SK-N-SH (cell line): Measurements from ENCODE around the gene HS2ST1. TPM values are rescaled to one million over a fixed set of nuclear protein-coding genes. Genes with fewer than 3 reads are reported as not detected.

Source experiments
- CTCF ChIA-PET: fragments of 300-600, 350-600 bp; formaldehyde crosslinking; extraction: SDS; loops from one replicate; lab custom pipeline; 2021; lab: Yijun Ruan, JAX
- POLR2A ChIA-PET: fragments of 350-600 bp; sonication (Branson Sonifier 250); formaldehyde crosslinking; extraction: SDS; loops from one replicate; lab custom pipeline; 2020; ENCODE audit warnings: antibody characterized with exemption, inconsistent platforms; lab: Yijun Ruan, JAX
- DNase-seq: peaks from one replicate; pipeline ENCODE4 v3.0.0; 2012
- H2AFZ ChIP-seq: fragments of 200-600 bp; sonication (generic); 2 replicates; pipeline ENCODE4 v1.8.1; 2016; ENCODE audit warnings: antibody characterized with exemption, mild to moderate bottlenecking, low read depth
- H3F3A ChIP-seq: fragments of 200-600 bp; sonication (generic); replicated peaks from 2 replicates; pipeline ENCODE3; 2016; ENCODE audit warnings: antibody characterized with exemption, mild to moderate bottlenecking; ENCODE audit not compliant: insufficient read depth
- H3K27ac ChIP-seq, 2 experiments: fragments of 200-500 bp in 1 of 2; fragments of 200-600 bp in 1 of 2; sonication (Bioruptor generic) in 1 of 2; sonication (generic), shearing (Covaris generic) in 1 of 2; 2 replicates each; pipeline versions ENCODE4 v1.5.1 to v1.6.1; 2014 to 2016; ENCODE audit warnings: low read depth in 2 of 2, inconsistent platforms in 1 of 2, low read length in 1 of 2, mild to moderate bottlenecking in 1 of 2, mixed read lengths in 1 of 2
- H3K27me3 ChIP-seq: fragments of 200-600 bp; sonication (generic), shearing (Covaris generic); 2 replicates; pipeline ENCODE4 v1.6.1; 2016; ENCODE audit warnings: mixed run types; ENCODE audit not compliant: insufficient read depth
- H3K36me3 ChIP-seq, 2 experiments: fragments of 200-500 bp in 1 of 2; fragments of 200-600 bp in 1 of 2; sonication (Bioruptor generic) in 1 of 2; sonication (generic) in 1 of 2; replicated peaks in 1 of 2; 2 replicates each; pipeline versions ENCODE3 to v1.5.1; 2014 to 2016; ENCODE audit warnings: low read length in 1 of 2, mild to moderate bottlenecking in 1 of 2; ENCODE audit not compliant: insufficient read depth in 2 of 2, control insufficient read depth in 1 of 2
- H3K4me1 ChIP-seq, 2 experiments: fragments of 200-500 bp in 1 of 2; fragments of 200-600 bp in 1 of 2; sonication (Bioruptor generic) in 1 of 2; sonication (generic), shearing (Covaris generic) in 1 of 2; 2 replicates each; pipeline versions ENCODE4 v1.5.1 to v1.6.1; 2014 to 2016; ENCODE audit warnings: low read depth in 1 of 2, low read length in 1 of 2, mixed run types in 1 of 2; ENCODE audit not compliant: insufficient read depth in 2 of 2, control insufficient read depth in 1 of 2
- H3K4me2 ChIP-seq: fragments of 200-600 bp; sonication (generic), shearing (Covaris generic); 2 replicates; pipeline ENCODE4 v1.6.1; 2017; ENCODE audit warnings: mixed run types
- H3K4me3 ChIP-seq, 2 experiments: fragments of 200-500 bp in 1 of 2; fragments of 200-600 bp in 1 of 2; sonication (Bioruptor generic) in 1 of 2; sonication (generic), shearing (Covaris generic) in 1 of 2; 2 replicates each; pipeline versions ENCODE4 v1.5.1 to v1.8.1; 2014 to 2016; ENCODE audit warnings: low read depth in 2 of 2, inconsistent platforms in 1 of 2, low read length in 1 of 2, mild to moderate bottlenecking in 1 of 2, mixed read lengths in 1 of 2, moderate library complexity in 1 of 2
- H3K79me2 ChIP-seq: fragments of 200-600 bp; sonication (generic); 2 replicates; pipeline ENCODE4 v1.8.1; 2017; ENCODE audit warnings: mild to moderate bottlenecking; ENCODE audit not compliant: insufficient read depth
- H3K9ac ChIP-seq: fragments of 200-600 bp; sonication (generic); 2 replicates; pipeline ENCODE4 v1.6.1; 2017; ENCODE audit warnings: mixed run types
- H3K9me2 ChIP-seq: fragments of 200-600 bp; sonication (generic); 2 replicates; pipeline ENCODE4 v1.6.1; 2017; ENCODE audit warnings: mixed run types
- H3K9me3 ChIP-seq: fragments of 200-600 bp; sonication (generic); 2 replicates; pipeline ENCODE4 v1.6.1; 2017; ENCODE audit warnings: mixed run types, mild to moderate bottlenecking, moderate library complexity
- H4K20me1 ChIP-seq: fragments of 200-600 bp; sonication (generic); 2 replicates; pipeline ENCODE4 v1.6.1; 2017; ENCODE audit warnings: mild to moderate bottlenecking, mixed run types; ENCODE audit not compliant: insufficient read depth
- CHD2 ChIP-seq: fragments of 150-350 bp; IDR thresholded peaks from 2 replicates; pipeline ENCODE4 v1.6.1; 2018; ENCODE audit warnings: low read length; ENCODE audit not compliant: partially characterized antibody
- ELF1 ChIP-seq: IDR thresholded peaks from 2 replicates; pipeline ENCODE4 v1.4.0; 2012
- EP300 ChIP-seq, 2 experiments: IDR thresholded peaks; 2 replicates each; pipeline versions ENCODE4 v1.4.0 to v1.6.1; 2012; ENCODE audit warnings: borderline replicate concordance in 1 of 2, low read depth in 1 of 2, low read length in 1 of 2
- EZH2phosphoT487 ChIP-seq: fragments of 200-600 bp; sonication (generic); IDR thresholded peaks from 2 replicates; pipeline ENCODE4 v1.6.1; 2017; ENCODE audit warnings: low read depth, mixed run types, mild to moderate bottlenecking, antibody characterized with exemption, moderate library complexity, borderline replicate concordance
- FOSL2 ChIP-seq: IDR thresholded peaks from 2 replicates; pipeline ENCODE4 v1.4.0; 2012; ENCODE audit warnings: low read depth, mild to moderate bottlenecking, moderate library complexity, borderline replicate concordance
- GATA2 ChIP-seq: sonication (generic); formaldehyde crosslinking; IDR thresholded peaks from 2 replicates; pipeline ENCODE4 v1.5.0; 2020; ENCODE audit warnings: mild to moderate bottlenecking, missing genetic modification reagents
- MXI1 ChIP-seq: IDR thresholded peaks from 2 replicates; pipeline ENCODE4 v1.6.1; 2012; ENCODE audit warnings: mild to moderate bottlenecking, low read depth, low read length, improper control_type of control experiment
- NFIC ChIP-seq: IDR thresholded peaks from 2 replicates; pipeline ENCODE4 v1.4.0; 2012; ENCODE audit warnings: borderline replicate concordance
- NRF1 ChIP-seq: IDR thresholded peaks from 2 replicates; pipeline ENCODE4 v1.6.1; 2012; ENCODE audit warnings: low read depth, mild to moderate bottlenecking, low read length
- POLR2AphosphoS5 ChIP-seq: IDR thresholded peaks from 2 replicates; pipeline ENCODE4 v1.6.1; 2012; ENCODE audit warnings: low read depth, low read length
- RAD21 ChIP-seq: IDR thresholded peaks from 2 replicates; pipeline ENCODE4 v1.6.1; 2012; ENCODE audit warnings: mild to moderate bottlenecking, low read length
- RCOR1 ChIP-seq: fragments of 150-350 bp; IDR thresholded peaks from 2 replicates; pipeline ENCODE4 v1.6.1; 2017; ENCODE audit warnings: antibody characterized with exemption, low read length
- REST ChIP-seq: IDR thresholded peaks from 2 replicates; pipeline ENCODE4 v1.6.1; 2012; ENCODE audit warnings: mild to moderate bottlenecking, low read depth, low read length, moderate library complexity
- TAF1 ChIP-seq: IDR thresholded peaks from 2 replicates; pipeline ENCODE4 v1.6.1; 2012; ENCODE audit warnings: low read depth, mild to moderate bottlenecking, low read length, moderate library complexity, borderline replicate concordance
- TEAD4 ChIP-seq: IDR thresholded peaks from 2 replicates; pipeline ENCODE4 v1.4.0; 2012; ENCODE audit warnings: mild to moderate bottlenecking, borderline replicate concordance; ENCODE audit not compliant: insufficient read depth
- USF1 ChIP-seq: IDR thresholded peaks from 2 replicates; pipeline ENCODE4 v1.4.0; 2012; ENCODE audit warnings: low read depth, borderline replicate concordance
- WGBS: methylation state at CpG from one replicate; pipeline ENCODE4 v1.1.6; 2017; ENCODE audit warnings: low lambda C conversion rate; 5-methylcytosine and 5-hydroxymethylcytosine counted together
- polyA plus RNA-seq, 3 experiments: library from polyadenylated mRNA; depleted of rRNA; stranded (reverse); fragments of >200 nt; gene quantifications; 2 replicates each; pipeline ENCODE4 v1.2.3, GENCODE V29; 2012
- TF ChIP-seq, protein P1 (sequence below): IDR thresholded peaks from 2 replicates; pipeline ENCODE4 v1.4.0; 2012; ENCODE audit warnings: low read depth, borderline replicate concordance
- TF ChIP-seq, protein P2 (sequence below): fragments of 150-350 bp; IDR thresholded peaks from 2 replicates; pipeline ENCODE4 v1.6.1; 2017; ENCODE audit warnings: antibody characterized with exemption, low read length, low read depth, borderline replicate concordance
- TF ChIP-seq, protein P3 (sequence below): fragments of 150-350 bp; IDR thresholded peaks from 2 replicates; pipeline ENCODE4 v1.6.1; 2016; ENCODE audit warnings: mild to moderate bottlenecking, low read depth, low read length

The HS2ST1 gene
- polyA plus RNA-seq, 1 of the 3 experiments (the other 2 are of a cell fraction), result 16.6 TPM

DNA sequence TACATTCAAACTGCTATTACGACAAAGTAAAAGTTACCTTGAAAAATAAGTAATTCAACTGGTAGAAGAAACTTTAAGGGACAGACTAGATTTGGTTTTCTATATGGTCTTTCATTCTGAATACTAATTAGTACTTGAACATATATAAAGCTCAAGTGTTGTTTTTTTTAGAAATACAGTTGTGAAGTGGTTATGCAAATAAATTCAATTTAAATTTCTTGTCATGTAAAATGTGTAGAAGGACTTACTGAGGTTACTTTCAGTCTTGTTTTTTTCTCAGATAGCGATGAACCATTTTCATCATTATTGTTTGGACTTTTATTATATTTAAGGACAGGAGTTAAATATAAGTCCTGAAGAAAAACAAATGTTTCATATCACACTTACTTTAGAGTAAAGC is 24.4 kb downstream of the HS2ST1 start:
- TF ChIP-seq TEAD4 (no peak), GATA2 (no peak), EP300 (IDR thresholded peaks at IDR 0.05; ENCODE audit: borderline replicate concordance in 1 of 2, low read depth in 1 of 2, low read length in 1 of 2) (no peak)
- TF ChIP-seq, protein P1, sequence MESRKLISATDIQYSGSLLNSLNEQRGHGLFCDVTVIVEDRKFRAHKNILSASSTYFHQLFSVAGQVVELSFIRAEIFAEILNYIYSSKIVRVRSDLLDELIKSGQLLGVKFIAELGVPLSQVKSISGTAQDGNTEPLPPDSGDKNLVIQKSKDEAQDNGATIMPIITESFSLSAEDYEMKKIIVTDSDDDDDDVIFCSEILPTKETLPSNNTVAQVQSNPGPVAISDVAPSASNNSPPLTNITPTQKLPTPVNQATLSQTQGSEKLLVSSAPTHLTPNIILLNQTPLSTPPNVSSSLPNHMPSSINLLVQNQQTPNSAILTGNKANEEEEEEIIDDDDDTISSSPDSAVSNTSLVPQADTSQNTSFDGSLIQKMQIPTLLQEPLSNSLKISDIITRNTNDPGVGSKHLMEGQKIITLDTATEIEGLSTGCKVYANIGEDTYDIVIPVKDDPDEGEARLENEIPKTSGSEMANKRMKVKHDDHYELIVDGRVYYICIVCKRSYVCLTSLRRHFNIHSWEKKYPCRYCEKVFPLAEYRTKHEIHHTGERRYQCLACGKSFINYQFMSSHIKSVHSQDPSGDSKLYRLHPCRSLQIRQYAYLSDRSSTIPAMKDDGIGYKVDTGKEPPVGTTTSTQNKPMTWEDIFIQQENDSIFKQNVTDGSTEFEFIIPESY, result no peak
- TF ChIP-seq, protein P2, sequence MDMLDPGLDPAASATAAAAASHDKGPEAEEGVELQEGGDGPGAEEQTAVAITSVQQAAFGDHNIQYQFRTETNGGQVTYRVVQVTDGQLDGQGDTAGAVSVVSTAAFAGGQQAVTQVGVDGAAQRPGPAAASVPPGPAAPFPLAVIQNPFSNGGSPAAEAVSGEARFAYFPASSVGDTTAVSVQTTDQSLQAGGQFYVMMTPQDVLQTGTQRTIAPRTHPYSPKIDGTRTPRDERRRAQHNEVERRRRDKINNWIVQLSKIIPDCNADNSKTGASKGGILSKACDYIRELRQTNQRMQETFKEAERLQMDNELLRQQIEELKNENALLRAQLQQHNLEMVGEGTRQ, result no peak
- TF ChIP-seq, all 33 proteins: peak for 0
- CTCF ChIA-PET, result interaction anchor here (1.0 kb wide), 1 partner anchor 11 kb away, joined by 3 read pairs; no protein-coding TSS in a partner anchor

GRCh38 chr1:86939406-86939805 is 25.0 kb downstream of the HS2ST1 start:
- no peak overlapping the region for H3K4me3 ChIP-seq
- H2AFZ ChIP-seq, result no peak overlapping the region
- no peak overlapping the region for H3K4me2 ChIP-seq
- no peak overlapping the region for H3K27ac ChIP-seq
- no peak overlapping the region for H3K9ac ChIP-seq
- H3K36me3 ChIP-seq, result no peaks in the 10 kb centered on the region
- no peaks in the 10 kb centered on the region for H3K9me3 ChIP-seq
- no peaks in the 10 kb centered on the region for H3K9me2 ChIP-seq
- CTCF ChIA-PET, result no interaction called here
- no peaks in the 10 kb centered on the region for H3F3A ChIP-seq
- peaks cover 62% of the 10 kb centered on the region for H3K79me2 ChIP-seq
- POLR2A ChIA-PET, result no interaction called here
- peaks cover 0 to 9% of the 10 kb centered on the region in 2 experiments; a peak in 2 of 4 replicates for H3K4me1 ChIP-seq
- no peaks in the 10 kb centered on the region; the same call in 1 of the 2 replicates for H4K20me1 ChIP-seq
- DNase-seq, result no peak
- WGBS, result 98% methylated on average over 3 of the region's 3 CpGs
- no peaks in the 10 kb centered on the region for H3K27me3 ChIP-seq
- TF ChIP-seq RCOR1 (no peak), REST (no peak), ELF1 (no peak), RAD21 (no peak), POLR2AphosphoS5 (no peak), CHD2 (no peak), EZH2phosphoT487 (no peak), FOSL2 (no peak), MXI1 (no peak), USF1 (no peak), NFIC (no peak), TAF1 (no peak), NRF1 (no peak)
- TF ChIP-seq, protein P3, sequence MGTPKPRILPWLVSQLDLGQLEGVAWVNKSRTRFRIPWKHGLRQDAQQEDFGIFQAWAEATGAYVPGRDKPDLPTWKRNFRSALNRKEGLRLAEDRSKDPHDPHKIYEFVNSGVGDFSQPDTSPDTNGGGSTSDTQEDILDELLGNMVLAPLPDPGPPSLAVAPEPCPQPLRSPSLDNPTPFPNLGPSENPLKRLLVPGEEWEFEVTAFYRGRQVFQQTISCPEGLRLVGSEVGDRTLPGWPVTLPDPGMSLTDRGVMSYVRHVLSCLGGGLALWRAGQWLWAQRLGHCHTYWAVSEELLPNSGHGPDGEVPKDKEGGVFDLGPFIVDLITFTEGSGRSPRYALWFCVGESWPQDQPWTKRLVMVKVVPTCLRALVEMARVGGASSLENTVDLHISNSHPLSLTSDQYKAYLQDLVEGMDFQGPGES, result no peak

More for the DNA sequence above, 24.4 kb downstream of the HS2ST1 start:
- no peaks in the 10 kb centered on the region for H3K27me3 ChIP-seq
- H3K9me3 ChIP-seq, result no peaks in the 10 kb centered on the region
- no peaks in the 10 kb centered on the region for H3K36me3 ChIP-seq
- no peak overlapping the region for H3K27ac ChIP-seq
- H3K9ac ChIP-seq, result no peak overlapping the region
- peaks cover 0 to 9% of the 10 kb centered on the region in 2 experiments; a peak in 2 of 4 replicates for H3K4me1 ChIP-seq
- no peak for DNase-seq
- H3K4me3 ChIP-seq, result no peak overlapping the region
- no peaks in the 10 kb centered on the region; the same call in 1 of the 2 replicates for H4K20me1 ChIP-seq
- H3K4me2 ChIP-seq, result no peak overlapping the region
- H3K79me2 ChIP-seq, result peaks cover 63% of the 10 kb centered on the region
- H2AFZ ChIP-seq, result no peak overlapping the region
- H3K9me2 ChIP-seq, result no peaks in the 10 kb centered on the region
- POLR2A ChIA-PET, result no interaction called here
- 100% methylated on average over 2 of the region's 2 CpGs for WGBS
- no peaks in the 10 kb centered on the region for H3F3A ChIP-seq
